ENCODE data around the gene ERGIC3.

DNA sequence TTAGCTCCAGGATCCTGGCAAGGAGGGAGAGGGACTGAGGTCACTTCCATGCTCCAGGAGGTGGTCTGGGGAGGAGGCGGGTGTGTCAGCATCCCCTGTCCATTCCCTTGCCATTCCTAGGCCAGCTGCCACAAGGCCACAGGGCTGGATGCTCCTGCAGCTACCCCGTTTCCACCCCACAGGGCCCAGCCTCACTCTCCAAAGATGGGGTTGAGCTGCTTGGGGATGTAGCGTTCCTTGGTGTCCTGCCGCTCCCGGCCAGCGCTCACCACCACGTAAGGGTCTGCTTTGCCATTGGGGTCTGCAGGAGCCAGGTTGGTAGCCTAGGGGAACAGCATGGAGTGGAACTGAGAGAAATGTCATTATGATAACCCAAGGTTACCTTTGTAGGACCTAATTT, 23.0 kb downstream of the ERGIC3 start:
- TF ChIP-seq, protein P1, sequence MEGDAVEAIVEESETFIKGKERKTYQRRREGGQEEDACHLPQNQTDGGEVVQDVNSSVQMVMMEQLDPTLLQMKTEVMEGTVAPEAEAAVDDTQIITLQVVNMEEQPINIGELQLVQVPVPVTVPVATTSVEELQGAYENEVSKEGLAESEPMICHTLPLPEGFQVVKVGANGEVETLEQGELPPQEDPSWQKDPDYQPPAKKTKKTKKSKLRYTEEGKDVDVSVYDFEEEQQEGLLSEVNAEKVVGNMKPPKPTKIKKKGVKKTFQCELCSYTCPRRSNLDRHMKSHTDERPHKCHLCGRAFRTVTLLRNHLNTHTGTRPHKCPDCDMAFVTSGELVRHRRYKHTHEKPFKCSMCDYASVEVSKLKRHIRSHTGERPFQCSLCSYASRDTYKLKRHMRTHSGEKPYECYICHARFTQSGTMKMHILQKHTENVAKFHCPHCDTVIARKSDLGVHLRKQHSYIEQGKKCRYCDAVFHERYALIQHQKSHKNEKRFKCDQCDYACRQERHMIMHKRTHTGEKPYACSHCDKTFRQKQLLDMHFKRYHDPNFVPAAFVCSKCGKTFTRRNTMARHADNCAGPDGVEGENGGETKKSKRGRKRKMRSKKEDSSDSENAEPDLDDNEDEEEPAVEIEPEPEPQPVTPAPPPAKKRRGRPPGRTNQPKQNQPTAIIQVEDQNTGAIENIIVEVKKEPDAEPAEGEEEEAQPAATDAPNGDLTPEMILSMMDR (IDR thresholded peaks at IDR 0.05; ENCODE audit: extremely low read depth in 1 of 2, insufficient read depth in 1 of 2, low read depth in 1 of 2, low read length in 2 of 2): no peak
- no peak for TF ChIP-seq POLR2A (IDR thresholded peaks at IDR 0.05; ENCODE audit: low read depth, low read length)
- no peak for TF ChIP-seq MYC (IDR thresholded peaks at IDR 0.05; ENCODE audit: low read depth, low read length)
- no peak for TF ChIP-seq GATA2 (IDR thresholded peaks at IDR 0.05; ENCODE audit: insufficient read depth, insufficient read length, low read depth, low read length)
- TF ChIP-seq, protein P2, sequence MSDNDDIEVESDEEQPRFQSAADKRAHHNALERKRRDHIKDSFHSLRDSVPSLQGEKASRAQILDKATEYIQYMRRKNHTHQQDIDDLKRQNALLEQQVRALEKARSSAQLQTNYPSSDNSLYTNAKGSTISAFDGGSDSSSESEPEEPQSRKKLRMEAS (IDR thresholded peaks at IDR 0.05; ENCODE audit: insufficient read depth, insufficient read length): no peak
- TF ChIP-seq POLR2AphosphoS5 (IDR thresholded peaks at IDR 0.05; ENCODE audit: insufficient read depth, low read depth, low read length): no peak
- no peak for TF ChIP-seq EZH2 (IDR thresholded peaks at IDR 0.05; ENCODE audit: borderline replicate concordance, low read depth, low read length, severe bottlenecking)
- no peak for TF ChIP-seq FOS (IDR thresholded peaks at IDR 0.05; ENCODE audit: borderline replicate concordance, insufficient read depth, low read length)
